SJCRH30 (cell line): ENCODE results near the gene KRTAP10-9. TPM values are rescaled to one million over a fixed set of nuclear protein-coding genes. Genes with fewer than 3 reads are reported as not detected.
"Not testable (repeated sequence)": the region's sequence is repeated elsewhere in the genome, so short reads cannot be mapped to it uniquely, and the experiment has no call there.

Experiments
- DNase-seq, 2 experiments: peaks; one replicate each; pipeline ENCODE4 v3.0.0-alpha.2; 2015 to 2020
- H3K27ac ChIP-seq: fragments of 250-450 bp; sonication (Bioruptor Pico); 2 replicates; pipeline ENCODE4 v1.5.1; 2020; ENCODE audit warnings: mild to moderate bottlenecking, moderate library complexity
- H3K27me3 ChIP-seq: fragments of 250-450 bp; sonication (Bioruptor Pico); 2 replicates; pipeline ENCODE4 v1.5.1; 2020; ENCODE audit warnings: mild to moderate bottlenecking, moderate library complexity
- H3K36me3 ChIP-seq: fragments of 250-450 bp; sonication (Bioruptor Pico); 2 replicates; pipeline ENCODE4 v1.5.1; 2020; ENCODE audit warnings: mild to moderate bottlenecking, moderate library complexity
- H3K4me1 ChIP-seq: fragments of 250-450 bp; sonication (Bioruptor Pico); 2 replicates; pipeline ENCODE4 v1.5.1; 2020; ENCODE audit warnings: mild to moderate bottlenecking, moderate library complexity
- H3K4me3 ChIP-seq: fragments of 250-450 bp; sonication (Bioruptor Pico); 2 replicates; pipeline ENCODE4 v1.5.1; 2020; ENCODE audit warnings: mild to moderate bottlenecking, moderate library complexity
- H3K9me3 ChIP-seq: fragments of 250-450 bp; sonication (Bioruptor Pico); replicated peaks from 2 replicates; pipeline ENCODE4 v1.5.1; 2020; ENCODE audit warnings: mild to moderate bottlenecking, moderate library complexity
- total RNA-seq: library from RNA; depleted of rRNA; stranded (reverse); fragments of >200 nt; shearing (Covaris generic); gene quantifications from 2 replicates; pipeline ENCODE4 v1.2.3, GENCODE V29; 2014

Gene KRTAP10-9
- total RNA-seq, 1 experiment from 2014 or later, result not detected

GRCh38 chr21:44650973-44651675, 24.2 kb downstream of the KRTAP10-9 start:
- Histone ChIP-seq H3K36me3 (no peaks in the 10 kb centered on the region), H3K4me3 (no peak overlapping the region), H3K27ac (no peak overlapping the region), H3K27me3 (no peaks in the 10 kb centered on the region), H3K4me1 (peaks cover 19% of the 10 kb centered on the region), H3K9me3 (peaks cover 1% of the 10 kb centered on the region; the same call in 1 of the 2 replicates)
- DNase-seq, result no peak

GRCh38 chr21:44653123-44653522, 26.2 kb downstream of the KRTAP10-9 start:
- Histone ChIP-seq H3K27me3 (no peaks in the 10 kb centered on the region), H3K4me3 (no peak overlapping the region), H3K4me1 (peaks cover 9% of the 10 kb centered on the region; the same call in 1 of the 2 replicates), H3K9me3 (peaks cover 6% of the 10 kb centered on the region; the same call in 1 of the 2 replicates), H3K36me3 (no peaks in the 10 kb centered on the region), H3K27ac (no peak overlapping the region)
- DNase-seq, result no peak

- peaks cover 6% of the 10 kb centered on the region; the same call in 1 of the 2 replicates for H3K9me3 ChIP-seq
- H3K4me1 ChIP-seq, result peaks cover 1% of the 10 kb centered on the region; the same call in 1 of the 2 replicates
- DNase-seq, result no peak
- no peaks in the 10 kb centered on the region for H3K27me3 ChIP-seq
- no peak overlapping the region for H3K27ac ChIP-seq
- H3K4me3 ChIP-seq, result no peak overlapping the region
- no peaks in the 10 kb centered on the region for H3K36me3 ChIP-seq
Measured at GRCh38 chr21:44653656-44654575, 27.0 kb downstream of the KRTAP10-9 start.

- Histone ChIP-seq H3K27me3 (no peaks in the 10 kb centered on the region), H3K9me3 (peaks cover 6% of the 10 kb centered on the region; the same call in 1 of the 2 replicates), H3K4me3 (no peak within 1 kb of the TSS), H3K27ac (no peak within 1 kb of the TSS), H3K4me1 (no peaks in the 10 kb centered on the region), H3K36me3 (no peaks in the 10 kb centered on the region)
- DNase-seq, result no peak
Measured at GRCh38 chr21:44654576-44655175, 27.8 kb downstream of the KRTAP10-9 start, which contains the start of gene KRTAP12-4. KRTAP12-4 (minus strand) TSS chr21:44654659; CDS start chr21:44654614, 45 bp downstream.

GRCh38 chr21:44656868-44657267, 30.0 kb downstream of the KRTAP10-9 start:
- Histone ChIP-seq H3K36me3 (no peaks in the 10 kb centered on the region), H3K27me3 (no peaks in the 10 kb centered on the region), H3K27ac (no peak overlapping the region), H3K4me3 (no peak overlapping the region), H3K4me1 (no peaks in the 10 kb centered on the region), H3K9me3 (peaks cover 6% of the 10 kb centered on the region; the same call in 1 of the 2 replicates)
- DNase-seq, result no peak

GRCh38 chr21:44657635-44658540, 31.0 kb downstream of the KRTAP10-9 start, which contains the start of gene KRTAP12-3:
KRTAP12-3 (plus strand) TSS chr21:44657932; CDS start chr21:44657980, 48 bp downstream.
- Histone ChIP-seq H3K36me3 (no peaks in the 10 kb centered on the region), H3K9me3 (peaks cover 6% of the 10 kb centered on the region; the same call in 1 of the 2 replicates), H3K27me3 (no peaks in the 10 kb centered on the region), H3K4me3 (no peak within 1 kb of the TSS), H3K27ac (no peak within 1 kb of the TSS), H3K4me1 (no peaks in the 10 kb centered on the region)
- DNase-seq, result no peak

- no peak for DNase-seq
- Histone ChIP-seq H3K4me1 (no peaks in the 10 kb centered on the region), H3K36me3 (no peaks in the 10 kb centered on the region), H3K4me3 (no peak overlapping the region), H3K9me3 (peaks cover 6% of the 10 kb centered on the region; the same call in 1 of the 2 replicates), H3K27ac (no peak overlapping the region), H3K27me3 (no peaks in the 10 kb centered on the region)
Measured at GRCh38 chr21:44658541-44658910, 31.6 kb downstream of the KRTAP10-9 start.

- no peak for DNase-seq
- no peaks in the 10 kb centered on the region for H3K4me1 ChIP-seq
- H3K4me3 ChIP-seq, result no peak overlapping the region
- peaks cover 6% of the 10 kb centered on the region; the same call in 1 of the 2 replicates for H3K9me3 ChIP-seq
- no peaks in the 10 kb centered on the region for H3K36me3 ChIP-seq
- H3K27ac ChIP-seq, result no peak overlapping the region
- H3K27me3 ChIP-seq, result no peaks in the 10 kb centered on the region
Measured at GRCh38 chr21:44658913-44659595, 32.2 kb downstream of the KRTAP10-9 start.

- not testable (repeated sequence) for H3K27ac ChIP-seq, H3K4me1 ChIP-seq, H3K27me3 ChIP-seq, H3K36me3 ChIP-seq, DNase-seq, H3K4me3 ChIP-seq, H3K9me3 ChIP-seq
Measured at GRCh38 chr21:44661567-44661966, 34.7 kb downstream of the KRTAP10-9 start.

GRCh38 chr21:44664691-44665090, 37.8 kb downstream of the KRTAP10-9 start:
- no peak for DNase-seq
- Histone ChIP-seq H3K4me3 (no peak overlapping the region), H3K9me3 (0 out of 2 replicates have a peak, but pooled peaks cover 3% of the 10 kb centered on the region), H3K27ac (no peak overlapping the region), H3K27me3 (no peaks in the 10 kb centered on the region), H3K4me1 (no peaks in the 10 kb centered on the region), H3K36me3 (no peaks in the 10 kb centered on the region)

- no peaks in the 10 kb centered on the region for H3K36me3 ChIP-seq
- H3K9me3 ChIP-seq, result 0 out of 2 replicates have a peak, but pooled peaks cover 3% of the 10 kb centered on the region
- H3K4me1 ChIP-seq, result no peaks in the 10 kb centered on the region
- no peaks in the 10 kb centered on the region for H3K27me3 ChIP-seq
- DNase-seq, result no peak
- H3K27ac ChIP-seq, result no peak within 1 kb of the TSS
- H3K4me3 ChIP-seq, result no peak within 1 kb of the TSS
Measured at GRCh38 chr21:44666401-44667320, 39.8 kb downstream of the KRTAP10-9 start, which contains the start of gene KRTAP12-2. KRTAP12-2 (minus strand) TSS chr21:44666927; CDS start chr21:44666886, 41 bp downstream.

- Histone ChIP-seq H3K36me3 (no peaks in the 10 kb centered on the region), H3K27ac (no peak overlapping the region), H3K27me3 (no peaks in the 10 kb centered on the region), H3K4me1 (no peaks in the 10 kb centered on the region), H3K9me3 (0 out of 2 replicates have a peak, but pooled peaks cover 3% of the 10 kb centered on the region), H3K4me3 (no peak overlapping the region)
- DNase-seq, result no peak
Measured at GRCh38 chr21:44667612-44668011, 40.7 kb downstream of the KRTAP10-9 start.
